K562 (cell line): ENCODE data around the gene PI4K2A. TPM values are rescaled to one million over a fixed set of nuclear protein-coding genes. Genes with fewer than 3 reads are reported as not detected.
A peak's percentile ranks its signal among the peaks of the same experiment; 100 is the strongest.

Experiments used
- ATAC-seq: fragments of 200-7000 bp; cut with Tn5 transposase; 3 replicates; pipeline ENCODE4 v1.9.1; 2020; ENCODE audit warnings: moderate library complexity
- BruUV-seq: library from RNA; stranded (reverse); fragments of 400-500 nt; replicated peaks from 2 replicates; lab custom pipeline; 2021; lab: Mats Ljungman, UMichigan
- CTCF ChIA-PET: fragments of 300-600 bp; formaldehyde crosslinking; extraction: SDS; loops from one replicate; lab custom pipeline; 2021; ENCODE audit warnings: low intra/inter-chr PET ratio; lab: Yijun Ruan, JAX
- POLR2A ChIA-PET: fragments of 300-600, 350-650 bp; sonication (Branson Sonifier 250); formaldehyde crosslinking; extraction: SDS; loops from one replicate; lab custom pipeline; 2021; ENCODE audit warnings: antibody characterized with exemption, inconsistent platforms; lab: Yijun Ruan, JAX
- DNase-seq, 4 experiments: peaks; one replicate each; pipeline versions ENCODE4 v3.0.0 to v3.0.0-alpha.2; 2011 to 2018; ENCODE audit warnings: low spot score in 3 of 4, mixed read lengths in 3 of 4; ENCODE audit errors: extremely low read depth in 1 of 4
- FAIRE-seq: peaks from 2 replicates; lab custom pipeline; 2011; peaks lifted over from hg19 to GRCh38; lab: Jason Lieb, UNC
- H2AFZ ChIP-seq: 2 replicates; pipeline ENCODE4 v1.6.0; 2011; ENCODE audit warnings: low read depth, low read length, control low read depth, inconsistent platforms
- H3K27ac ChIP-seq: fragments of 200-600 bp; 3 replicates; pipeline ENCODE4 v1.8.0; 2011; ENCODE audit warnings: low read depth, mild to moderate bottlenecking, control low read depth, inconsistent platforms, low read length, moderate library complexity, mixed read lengths; ENCODE audit errors: extremely low read depth
- H3K27me3 ChIP-seq, 2 experiments: fragments of 300-600 bp in 1 of 2; 2 replicates in 1 of 2; 3 replicates in 1 of 2; pipeline versions ENCODE4 v1.6.0 to v1.8.0; 2011; ENCODE audit warnings: inconsistent platforms in 2 of 2, low read length in 2 of 2, mild to moderate bottlenecking in 1 of 2, mixed read lengths in 1 of 2, moderate library complexity in 1 of 2; ENCODE audit not compliant: control insufficient read depth in 2 of 2, insufficient read depth in 2 of 2
- H3K36me3 ChIP-seq: fragments of 300-600 bp; 3 replicates; pipeline ENCODE4 v1.8.0; 2011; ENCODE audit warnings: mild to moderate bottlenecking, low read length, inconsistent platforms; ENCODE audit not compliant: control insufficient read depth, insufficient read depth
- H3K4me1 ChIP-seq, 2 experiments: fragments of 200-600 bp in 1 of 2; replicated peaks in 1 of 2; 2 replicates in 1 of 2; 3 replicates in 1 of 2; pipeline versions ENCODE4 v1.5.1 to v1.8.0; 2011; ENCODE audit warnings: inconsistent platforms in 2 of 2, low read length in 2 of 2, mild to moderate bottlenecking in 1 of 2, mixed read lengths in 1 of 2, moderate library complexity in 1 of 2; ENCODE audit not compliant: control insufficient read depth in 2 of 2, insufficient read depth in 2 of 2
- H3K4me2 ChIP-seq: 2 replicates; pipeline ENCODE4 v1.6.1; 2011; ENCODE audit warnings: low read length, control low read depth, inconsistent platforms, mixed read lengths; ENCODE audit not compliant: insufficient read depth
- H3K4me3 ChIP-seq: fragments of 200-600 bp; sonication (generic), shearing (Covaris generic); 2 replicates; pipeline ENCODE4 v1.5.1; 2016; ENCODE audit warnings: control low read depth, inconsistent platforms
- H3K79me2 ChIP-seq: fragments of 200-600 bp; 3 replicates; pipeline ENCODE4 v1.8.0; 2011; ENCODE audit warnings: low read length, inconsistent platforms; ENCODE audit not compliant: control insufficient read depth, insufficient read depth
- H3K9ac ChIP-seq, 2 experiments: 2 replicates each; pipeline versions ENCODE4 v1.6.0 to v1.6.1; 2011; ENCODE audit warnings: low read depth in 2 of 2, low read length in 2 of 2, control low read depth in 1 of 2, inconsistent platforms in 1 of 2, mild to moderate bottlenecking in 1 of 2, mixed read lengths in 1 of 2; ENCODE audit not compliant: insufficient read depth in 1 of 2
- H3K9me1 ChIP-seq: one replicate; pipeline ENCODE4 v1.6.0; 2011; ENCODE audit warnings: inconsistent platforms, mild to moderate bottlenecking, low read length, moderate library complexity; ENCODE audit not compliant: control insufficient read depth, insufficient read depth
- H3K9me3 ChIP-seq: replicated peaks from 2 replicates; pipeline ENCODE4 v1.5.1; 2011; ENCODE audit warnings: low read depth, low read length, inconsistent platforms; ENCODE audit not compliant: control insufficient read depth, insufficient read depth
- H4K20me1 ChIP-seq: replicated peaks from 2 replicates; pipeline ENCODE4 v1.6.1; 2011; ENCODE audit warnings: low read length, inconsistent platforms, mixed read lengths; ENCODE audit not compliant: control insufficient read depth, insufficient read depth
- BDP1 ChIP-seq: IDR thresholded peaks from 3 replicates; pipeline ENCODE4 v1.6.1; 2011; ENCODE audit not compliant: insufficient read length, insufficient read depth
- CBX8 ChIP-seq: fragments of 200-600 bp; sonication (generic); IDR thresholded peaks from 2 replicates; pipeline ENCODE4 v1.6.1; 2012; ENCODE audit warnings: borderline replicate concordance, mixed run types, low read depth, mild to moderate bottlenecking, moderate library complexity, mixed read lengths, low read length, control low read depth, inconsistent platforms; ENCODE audit not compliant: poor library complexity, severe bottlenecking; ENCODE audit errors: extremely low read depth
- EP300 ChIP-seq: IDR thresholded peaks from 2 replicates; pipeline ENCODE4 v1.6.1; 2012; ENCODE audit warnings: low read length, improper control_type of control experiment
- JUNB ChIP-seq: fragments of 450-650 bp; formaldehyde crosslinking; conservative IDR thresholded peaks from 2 replicates; pipeline ENCODE4 v1.4.0; 2020; ENCODE audit warnings: mild to moderate bottlenecking
- MECOM ChIP-seq: fragments of 250-450 bp; sonication (Bioruptor Pico); IDR thresholded peaks from 2 replicates; pipeline ENCODE4 v1.8.0; 2022; ENCODE audit warnings: inconsistent platforms
- SFPQ ChIP-seq: fragments of 200-400 bp; formaldehyde crosslinking; IDR thresholded peaks from 2 replicates; pipeline ENCODE4 v1.6.1; 2017; ENCODE audit warnings: mild to moderate bottlenecking, low read depth, low read length, moderate library complexity
- THRAP3 ChIP-seq: fragments of 450-650 bp; IDR thresholded peaks from 2 replicates; pipeline ENCODE4 v1.6.1; 2016; ENCODE audit warnings: mild to moderate bottlenecking, inconsistent platforms, borderline replicate concordance
- TSC22D4 ChIP-seq: fragments of 450-650 bp; IDR thresholded peaks from 2 replicates; pipeline ENCODE4 v1.6.1; 2016; ENCODE audit warnings: missing genetic modification characterization, missing biosample characterization, control low read depth
- ZNF699 ChIP-seq: fragments of 250-450 bp; sonication (Bioruptor Pico); IDR thresholded peaks from 2 replicates; pipeline ENCODE4 v1.8.0; 2021; ENCODE audit warnings: mild to moderate bottlenecking, moderate library complexity; ENCODE audit not compliant: insufficient replicate concordance
- WGBS: fragments of 100-300 bp; shearing (Covaris generic); methylation state at CpG from one replicate; pipeline ENCODE4 v1.1.6; 2016; ENCODE audit warnings: low coverage, mixed read lengths; ENCODE audit not compliant: insufficient coverage; ENCODE audit errors: missing lambda C conversion rate; 5-methylcytosine and 5-hydroxymethylcytosine counted together
- in situ Hi-C: fragments of 300-500 bp; cut with MboI; formaldehyde crosslinking; loops from 4 replicates; pipeline ENCODE4 v1.15.0; 2018; ENCODE audit warnings: inconsistent platforms, mixed read lengths
- intact Hi-C: fragments of 100-400 bp; cut with micrococcal nuclease; formaldehyde crosslinking; loops from 2 replicates; pipeline ENCODE4 v1.14.2; 2022
- polyA plus RNA-seq, 8 experiments: library from polyadenylated mRNA; depleted of rRNA in 4 of 8; stranded (reverse) in 5 of 8; unstranded in 3 of 8; fragments of >200 nt; fragmentation: Nextera tagmentation in 2 of 8; fragmentation: Illumina TruSeq in 1 of 8; extraction: Ambion mirVana in 2 of 8; extraction: Trizol in 1 of 8; gene quantifications; 2 replicates each; pipeline versions ENCODE4 v1.2.1 to v1.2.3, GENCODE V29; 2011 to 2014; ENCODE audit warnings: inconsistent platforms in 1 of 8, missing spikeins in 1 of 8
- total RNA-seq, 7 experiments: library from RNA; depleted of rRNA in 6 of 7; stranded (reverse); fragments of >200 nt in 6 of 7; fragmentation: Illumina TruSeq in 2 of 7; extraction: Trizol in 2 of 7; gene quantifications; 2 replicates each; pipeline versions ENCODE4 v1.2.1 to v1.2.3, GENCODE V29; 2011 to 2021; ENCODE audit warnings: low replicate concordance in 1 of 7

The PI4K2A gene
- total and polyA plus RNA-seq, 9 of the 15 experiments (the other 6 are each of a cell fraction or from before 2014, with no cell fraction given) = 4.4 to 28.4 (median 16.5) TPM

- intact Hi-C loops (no loop called here), in situ Hi-C loops (no loop called here)
- no peak overlapping the region for H3K4me3 ChIP-seq
- TF ChIP-seq THRAP3 = no peak
- no peak for TF ChIP-seq ZNF699 (CRISPR knock-in tag)
- no peak for TF ChIP-seq SFPQ
- no peak for TF ChIP-seq TSC22D4 (tag)
- no peak for TF ChIP-seq CBX8
- TF ChIP-seq JUNB (CRISPR knock-in tag) = no peak
- no peak for TF ChIP-seq MECOM (CRISPR knock-in tag)
- TF ChIP-seq EP300 = no peak
- TF ChIP-seq BDP1 = no peak
- no peak for ATAC-seq
- H4K20me1 ChIP-seq = no peaks in the 10 kb centered on the region
- DNase-seq = no peak
- H3K9me1 ChIP-seq = no peaks in the 10 kb centered on the region
- H3K9me3 ChIP-seq = no peaks in the 10 kb centered on the region
- FAIRE-seq = no peak
- no peak overlapping the region for H3K27ac ChIP-seq
- H3K4me1 ChIP-seq = peaks cover 12 to 24% of the 10 kb centered on the region in 2 experiments
- H2AFZ ChIP-seq = no peak overlapping the region
- H3K4me2 ChIP-seq = no peak overlapping the region
- H3K36me3 ChIP-seq = peaks cover 31% of the 10 kb centered on the region
- H3K27me3 ChIP-seq = no peaks in the 10 kb centered on the region
- CTCF ChIA-PET = no interaction called here
- H3K79me2 ChIP-seq = peaks cover 54% of the 10 kb centered on the region
- TSS peak; percentile 28 for BruUV-seq
- WGBS = 89% methylated on average over 4 of the region's 4 CpGs
- POLR2A ChIA-PET = no interaction called here
- no peak overlapping the region for H3K9ac ChIP-seq
These were observed 3.0 kb downstream of the PI4K2A start for GRCh38 chr10:97643441-97643985.
